Nephron (organoid): ENCODE results near the gene IL37.

Source experiments
- H3K27ac Mint-ChIP-seq, 3 experiments: 2 replicates each; pipeline ENCODE4 v1.8.0; 2020; ENCODE audit warnings: mixed read lengths in 3 of 3, mild to moderate bottlenecking in 2 of 3, moderate library complexity in 1 of 3
- H3K27me3 Mint-ChIP-seq: 2 replicates; pipeline ENCODE4 v1.8.0; 2021; ENCODE audit warnings: low read depth, mild to moderate bottlenecking, moderate library complexity, mixed read lengths
- H3K36me3 Mint-ChIP-seq: 2 replicates; pipeline ENCODE4 v1.8.0; 2020; ENCODE audit warnings: low read depth, mixed read lengths
- H3K4me1 Mint-ChIP-seq: 2 replicates; pipeline ENCODE4 v1.8.0; 2020; ENCODE audit warnings: mixed read lengths
- H3K4me3 Mint-ChIP-seq, 3 experiments: 2 replicates each; pipeline ENCODE4 v1.8.0; 2020; ENCODE audit warnings: mild to moderate bottlenecking in 3 of 3, mixed read lengths in 3 of 3, moderate library complexity in 2 of 3
- H3K9me3 Mint-ChIP-seq: 2 replicates; pipeline ENCODE4 v1.8.0; 2020; ENCODE audit warnings: mixed read lengths
- CTCF ChIP-seq, 3 experiments: fragments of 200-600 bp; sonication (generic); IDR thresholded peaks; one replicate each; pipeline ENCODE4 v1.5.0; 2021; ENCODE audit warnings: antibody characterized with exemption in 3 of 3; ENCODE audit not compliant: unreplicated experiment in 3 of 3

The IL37 gene

GRCh38 chr2:112941753-112942653 is 31.0 kb downstream of the IL37 start:
- no peaks in the 10 kb centered on the region for H3K9me3 Mint-ChIP-seq
- H3K4me1 Mint-ChIP-seq: no peaks in the 10 kb centered on the region
- H3K36me3 Mint-ChIP-seq: no peaks in the 10 kb centered on the region
- H3K4me3 Mint-ChIP-seq: no peak overlapping the region
- peak; percentile 78 to 85 (median 81) for TF ChIP-seq CTCF (IDR thresholded peaks at IDR 0.05; ENCODE audit: unreplicated experiment in 3 of 3)
- no peak overlapping the region for H3K27ac Mint-ChIP-seq
- peaks cover 25% of the 10 kb centered on the region for H3K27me3 Mint-ChIP-seq

- Mint-ChIP-seq H3K4me1 (no peaks in the 10 kb centered on the region), H3K36me3 (no peaks in the 10 kb centered on the region), H3K4me3 (no peak overlapping the region), H3K27me3 (peaks cover 24% of the 10 kb centered on the region), H3K27ac (no peak overlapping the region), H3K9me3 (no peaks in the 10 kb centered on the region)
- TF ChIP-seq CTCF (IDR thresholded peaks at IDR 0.05; ENCODE audit: unreplicated experiment in 3 of 3): no peak
Observed at GRCh38 chr2:112942654-112943002, 31.7 kb downstream of the IL37 start.

- no peak overlapping the region for H3K27ac Mint-ChIP-seq
- H3K27me3 Mint-ChIP-seq: peaks cover 31% of the 10 kb centered on the region
- H3K4me1 Mint-ChIP-seq: no peaks in the 10 kb centered on the region
- no peak overlapping the region for H3K4me3 Mint-ChIP-seq
- no peaks in the 10 kb centered on the region for H3K36me3 Mint-ChIP-seq
- no peak for TF ChIP-seq CTCF (IDR thresholded peaks at IDR 0.05; ENCODE audit: unreplicated experiment in 3 of 3)
- H3K9me3 Mint-ChIP-seq: no peaks in the 10 kb centered on the region
Observed at GRCh38 chr2:112944971-112945370, 34.0 kb downstream of the IL37 start.

- no peak for TF ChIP-seq CTCF (IDR thresholded peaks at IDR 0.05; ENCODE audit: unreplicated experiment in 3 of 3)
- Mint-ChIP-seq H3K4me3 (no peak overlapping the region), H3K9me3 (no peaks in the 10 kb centered on the region), H3K27ac (no peak overlapping the region), H3K27me3 (peaks cover 32% of the 10 kb centered on the region), H3K36me3 (no peaks in the 10 kb centered on the region), H3K4me1 (no peaks in the 10 kb centered on the region)
Observed at GRCh38 chr2:112946086-112946485, 35.1 kb downstream of the IL37 start.

GRCh38 chr2:112947374-112947773 is 36.4 kb downstream of the IL37 start:
- Mint-ChIP-seq H3K4me1 (no peaks in the 10 kb centered on the region), H3K4me3 (no peak overlapping the region), H3K27me3 (peaks cover 29% of the 10 kb centered on the region), H3K27ac (no peak overlapping the region), H3K9me3 (no peaks in the 10 kb centered on the region), H3K36me3 (no peaks in the 10 kb centered on the region)
- TF ChIP-seq CTCF (IDR thresholded peaks at IDR 0.05; ENCODE audit: unreplicated experiment in 3 of 3): no peak

GRCh38 chr2:112949456-112949855 is 38.5 kb downstream of the IL37 start:
- Mint-ChIP-seq H3K4me1 (no peaks in the 10 kb centered on the region), H3K27me3 (peaks cover 34% of the 10 kb centered on the region), H3K9me3 (peaks cover 4% of the 10 kb centered on the region), H3K27ac (no peak overlapping the region), H3K4me3 (no peak overlapping the region), H3K36me3 (no peaks in the 10 kb centered on the region)
- TF ChIP-seq CTCF (IDR thresholded peaks at IDR 0.05; ENCODE audit: unreplicated experiment in 3 of 3): no peak
